ENCODE results near the gene SPEM2.

SPEM2 gene

GRCh38 chr17:7419819-7420610 is 5.4 kb upstream of the SPEM2 start, which contains the start of gene SPEM1:
Gene SPEM1, plus strand, starts transcription at chr17:7420324. Its CDS starts 61 bp downstream, at chr17:7420385.
- no peak for DNase-seq

GRCh38 chr17:7421186-7421585 is 4.2 kb upstream of the SPEM2 start:
- DNase-seq: no peak

GRCh38 chr17:7423679-7424078 is 1.7 kb upstream of the SPEM2 start:
- no peak for DNase-seq

- DNase-seq: no peak
These were observed 340 bp downstream of the SPEM2 start for GRCh38 chr17:7425756-7426155.

- DNase-seq: no peak
These were observed 917 bp downstream of the SPEM2 start for GRCh38 chr17:7426203-7426863.

DNA sequence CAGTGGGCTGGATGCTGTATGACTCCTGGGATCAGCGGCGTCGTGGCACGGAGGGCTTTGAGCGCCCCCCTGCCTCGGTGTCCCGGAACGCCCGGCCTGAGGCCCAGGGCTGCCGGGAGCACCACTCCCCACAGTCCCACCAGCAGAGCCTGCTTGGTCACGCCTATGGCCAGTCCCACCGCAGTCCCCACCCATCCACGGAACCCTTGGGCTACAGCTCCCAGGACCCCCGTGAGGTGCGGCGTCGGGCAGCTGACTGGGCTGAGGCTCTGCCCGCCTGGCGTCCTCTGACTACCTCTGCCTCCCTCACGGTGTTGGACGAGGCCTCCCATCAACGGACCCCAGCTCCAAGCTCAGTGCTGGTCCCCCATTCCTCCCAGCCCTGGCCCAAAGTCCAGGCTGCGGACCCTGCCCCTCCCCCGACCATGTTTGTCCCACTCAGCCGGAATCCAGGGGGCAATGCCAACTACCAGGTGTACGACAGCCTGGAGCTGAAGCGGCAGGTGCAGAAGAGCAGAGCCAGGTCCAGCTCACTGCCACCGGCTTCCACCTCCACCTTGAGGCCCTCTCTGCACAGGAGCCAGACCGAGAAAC is 1.6 kb downstream of the SPEM2 start:
- no peak for DNase-seq

DNA sequence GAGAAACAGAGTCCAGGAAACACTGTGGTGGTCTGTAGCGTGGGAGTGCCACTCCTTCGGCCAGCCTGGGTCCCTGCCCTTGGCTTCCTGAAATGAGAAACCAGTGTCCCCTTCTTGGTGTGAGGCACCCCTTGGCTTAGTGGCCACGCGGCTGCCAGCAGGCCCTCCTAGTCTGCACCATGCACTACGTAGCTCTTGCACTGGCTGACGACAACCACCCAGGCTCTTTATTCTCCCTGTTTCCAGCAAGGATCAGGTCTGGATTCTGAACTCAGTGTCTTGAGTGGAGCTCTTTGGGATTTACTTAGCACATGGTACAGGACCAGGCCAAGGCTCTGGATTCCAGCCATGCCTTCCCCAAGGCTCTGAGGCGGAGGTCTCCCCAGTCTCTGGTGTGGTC is 2.1 kb downstream of the SPEM2 start:
- DNase-seq: no peak

GRCh38 chr17:7428557-7428956 is 3.1 kb downstream of the SPEM2 start, which contains the start of gene SPEM3:
Gene SPEM3, plus strand, starts transcription at chr17:7428857. Its CDS starts 46 bp downstream, at chr17:7428903.
- DNase-seq: no peak

- no peak for DNase-seq
These were observed 4.3 kb downstream of the SPEM2 start for GRCh38 chr17:7429722-7430121.

- no peak for DNase-seq
These were observed 5.8 kb downstream of the SPEM2 start for GRCh38 chr17:7431231-7431630.

- DNase-seq: no peak
These were observed 6.9 kb downstream of the SPEM2 start for GRCh38 chr17:7432296-7432695.

- DNase-seq: peak in 3 of 51 donors; percentile 9 to 24 (median 16)
These were observed 10.5 kb downstream of the SPEM2 start for GRCh38 chr17:7435676-7436555.

DNA sequence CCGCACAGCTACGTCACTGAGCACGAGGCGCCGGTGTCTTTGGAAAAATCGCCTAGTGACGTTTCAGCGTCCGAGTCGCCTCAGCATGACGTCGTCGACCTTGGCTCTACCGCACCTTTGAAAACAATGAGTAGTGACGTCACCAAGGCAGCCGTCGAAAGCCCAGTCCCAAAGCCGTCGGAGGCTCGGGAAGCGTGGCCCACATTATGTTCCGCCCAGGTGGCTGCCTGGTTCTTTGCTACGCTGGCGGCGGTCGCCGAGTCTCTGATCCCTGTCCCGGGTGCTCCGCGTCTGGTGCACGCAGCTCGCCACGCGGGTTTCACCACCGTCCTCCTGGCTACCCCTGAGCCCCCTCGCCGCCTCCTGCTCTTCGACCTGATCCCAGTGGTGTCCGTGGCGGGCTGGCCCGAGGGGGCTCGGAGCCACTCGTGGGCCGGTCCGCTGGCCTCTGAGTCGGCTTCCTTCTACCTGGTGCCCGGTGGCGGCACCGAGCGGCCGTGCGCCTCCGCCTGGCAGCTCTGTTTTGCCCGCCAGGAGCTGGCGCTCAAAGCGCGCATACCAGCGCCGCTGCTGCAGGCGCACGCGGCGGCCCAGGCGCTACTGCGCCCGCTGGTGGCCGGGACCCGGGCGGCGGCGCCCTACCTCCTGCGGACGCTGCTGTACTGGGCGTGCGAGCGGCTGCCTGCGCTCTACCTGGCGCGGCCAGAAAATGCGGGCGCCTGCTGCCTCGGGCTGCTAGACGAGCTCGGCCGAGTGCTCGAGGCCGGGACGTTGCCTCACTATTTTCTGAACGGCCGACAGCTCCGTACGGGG is 11.3 kb downstream of the SPEM2 start:
- peak in 40 of 51 donors; percentile 23 to 84 (median 58) for DNase-seq

DNA sequence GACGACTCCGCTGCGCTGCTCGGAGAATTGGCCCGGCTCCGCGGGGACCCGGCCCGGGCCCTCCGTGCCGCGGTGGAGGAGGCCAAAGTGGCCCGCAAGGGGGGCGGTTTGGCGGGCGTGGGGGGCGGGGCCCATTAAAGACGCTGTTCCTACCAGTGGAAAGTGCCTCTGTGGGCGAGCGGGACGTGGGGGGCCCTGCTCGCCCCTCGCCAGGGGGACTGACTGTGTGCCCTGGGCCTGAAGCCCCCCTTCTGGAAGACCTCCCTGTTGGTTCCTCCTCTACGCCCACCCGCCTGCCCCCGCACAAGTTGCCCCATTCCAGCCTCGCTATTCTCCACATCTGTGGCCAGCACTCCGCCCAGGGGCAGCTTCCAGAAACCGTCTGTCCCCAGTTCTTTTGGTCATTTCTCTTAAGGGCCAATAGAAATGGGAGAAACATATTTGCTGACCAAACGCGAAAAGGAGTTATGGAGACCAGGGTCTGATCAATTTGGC is 12.0 kb downstream of the SPEM2 start:
- DNase-seq: no peak

GRCh38 chr17:7437950-7438614 is 12.7 kb downstream of the SPEM2 start:
- peak in 39 of 51 donors; percentile 14 to 75 (median 50) for DNase-seq

- no peak for DNase-seq
These were observed 13.4 kb downstream of the SPEM2 start for GRCh38 chr17:7438656-7439460.

GRCh38 chr17:7439462-7440112 is 14.2 kb downstream of the SPEM2 start, which contains the start of gene FGF11:
Gene FGF11, plus strand, starts transcription at chr17:7439512. Its CDS starts 109 bp downstream, at chr17:7439621.
- DNase-seq: peak in 1 of 51 donors; percentile 9
